CD4-positive, CD25-positive, alpha-beta regulatory T cell (primary cell): ENCODE results near the gene TMEM135. TPM values are rescaled to one million over a fixed set of nuclear protein-coding genes. Genes with fewer than 3 reads are reported as not detected.

Source experiments
- ATAC-seq, 2 donors: fragments of 150-1000 bp; cut with Tn5 transposase; one replicate each; pipeline ENCODE4 v1.10.0; 2021; ENCODE audit warnings: low read depth in 2 of 2, moderate number of reproducible peaks in 2 of 2, moderate library complexity in 1 of 2
- DNase-seq, 3 donors: peaks; one replicate each; pipeline versions ENCODE4 v3.0.0 to v3.0.0-alpha.2; 2012 to 2022; ENCODE audit warnings: mixed read lengths in 1 of 3
- H3K27ac ChIP-seq: one replicate; pipeline ENCODE4 v1.7.0; 2013; ENCODE audit warnings: mild to moderate bottlenecking, low read length; ENCODE audit not compliant: insufficient read depth, poor library complexity, severe bottlenecking
- H3K27me3 ChIP-seq: one replicate; pipeline ENCODE4 v1.7.0; 2013; ENCODE audit warnings: low read length; ENCODE audit not compliant: control insufficient read depth, insufficient read depth
- H3K36me3 ChIP-seq: one replicate; pipeline ENCODE4 v1.7.0; 2013; ENCODE audit warnings: mild to moderate bottlenecking, low read length, moderate library complexity; ENCODE audit not compliant: control insufficient read depth, insufficient read depth
- H3K4me1 ChIP-seq: 2 replicates; pipeline ENCODE4 v1.7.0; 2013; ENCODE audit warnings: mild to moderate bottlenecking, low read length; ENCODE audit not compliant: insufficient read depth, control insufficient read depth, poor library complexity, severe bottlenecking
- H3K4me3 ChIP-seq: one replicate; pipeline ENCODE4 v1.7.0; 2013; ENCODE audit warnings: low read depth, mild to moderate bottlenecking, low read length, moderate library complexity
- H3K9me3 ChIP-seq, 2 experiments: 1 replicate in 1 of 2; 2 replicates in 1 of 2; pipeline ENCODE4 v1.7.0; 2013; ENCODE audit warnings: low read length in 2 of 2, mild to moderate bottlenecking in 1 of 2, moderate library complexity in 1 of 2; ENCODE audit not compliant: control insufficient read depth in 2 of 2
- H3K27ac Mint-ChIP-seq, 3 donors: one replicate each; pipeline ENCODE4 v1.8.0; 2020 to 2022; ENCODE audit warnings: mild to moderate bottlenecking in 3 of 3, mixed read lengths in 3 of 3, moderate library complexity in 2 of 3
- H3K27me3 Mint-ChIP-seq: one replicate; pipeline ENCODE4 v1.8.0; 2022; ENCODE audit warnings: mild to moderate bottlenecking, mixed read lengths
- H3K36me3 Mint-ChIP-seq: one replicate; pipeline ENCODE4 v1.8.0; 2020; ENCODE audit warnings: mixed read lengths
- H3K4me1 Mint-ChIP-seq, 4 donors: one replicate each; pipeline ENCODE4 v1.8.0; 2020 to 2022; ENCODE audit warnings: mixed read lengths in 4 of 4, mild to moderate bottlenecking in 1 of 4
- H3K4me3 Mint-ChIP-seq, 4 donors: one replicate each; pipeline ENCODE4 v1.8.0; 2020 to 2022; ENCODE audit warnings: mild to moderate bottlenecking in 4 of 4, mixed read lengths in 4 of 4, moderate library complexity in 3 of 4
- H3K9me3 Mint-ChIP-seq, 7 donors: one replicate each; pipeline ENCODE4 v1.8.0; 2020 to 2022; ENCODE audit warnings: mixed read lengths in 7 of 7, mild to moderate bottlenecking in 3 of 7, moderate library complexity in 2 of 7
- polyA plus RNA-seq, 4 donors: library from polyadenylated mRNA; unstranded; fragments of 300-500 nt; fragmentation: Illumina TruSeq; gene quantifications; one replicate each; pipeline ENCODE4 v1.2.3, GENCODE V29; 2021
- total RNA-seq: library from RNA; stranded (reverse); gene quantifications from one replicate; pipeline ENCODE4 v1.2.3, GENCODE V29; 2022

Gene TMEM135
- total and polyA plus RNA-seq, 5 donors from 2014 or later: 6.3 to 13.5 (median 9.8) TPM

DNA sequence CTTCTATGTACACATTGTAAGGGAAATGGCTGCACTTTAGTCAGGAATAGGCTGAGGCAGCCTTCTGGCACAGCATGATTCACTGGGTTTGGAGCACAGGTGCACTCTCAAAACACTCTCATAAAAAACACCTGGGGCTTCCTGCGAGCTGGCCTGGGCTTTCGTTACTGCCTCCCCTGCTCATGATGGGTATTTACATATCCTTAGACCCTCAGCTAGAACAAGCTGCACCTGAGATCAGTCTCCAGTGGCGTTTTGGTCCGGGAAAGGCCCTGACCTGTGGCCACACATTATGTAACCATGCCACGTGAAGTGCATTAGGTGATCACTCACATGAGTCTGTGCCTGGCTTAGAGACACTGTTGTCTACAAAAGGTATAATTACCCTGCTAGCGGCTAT, 321.7 kb downstream of the TMEM135 start:
- Mint-ChIP-seq H3K27ac (no peak overlapping the region), H3K9me3 (no peaks in the 10 kb centered on the region), H3K27me3 (no peaks in the 10 kb centered on the region), H3K4me1 (no peaks in the 10 kb centered on the region), H3K4me3 (no peak overlapping the region), H3K36me3 (no peaks in the 10 kb centered on the region)
- ATAC-seq (no peak), DNase-seq (no peak)
- H3K4me1 ChIP-seq: no peaks in the 10 kb centered on the region
- no peaks in the 10 kb centered on the region for H3K27me3 ChIP-seq
- H3K4me3 ChIP-seq: no peak overlapping the region
- H3K36me3 ChIP-seq: no peaks in the 10 kb centered on the region
- no peak overlapping the region for H3K27ac ChIP-seq
- no peaks in the 10 kb centered on the region for H3K9me3 ChIP-seq

DNA sequence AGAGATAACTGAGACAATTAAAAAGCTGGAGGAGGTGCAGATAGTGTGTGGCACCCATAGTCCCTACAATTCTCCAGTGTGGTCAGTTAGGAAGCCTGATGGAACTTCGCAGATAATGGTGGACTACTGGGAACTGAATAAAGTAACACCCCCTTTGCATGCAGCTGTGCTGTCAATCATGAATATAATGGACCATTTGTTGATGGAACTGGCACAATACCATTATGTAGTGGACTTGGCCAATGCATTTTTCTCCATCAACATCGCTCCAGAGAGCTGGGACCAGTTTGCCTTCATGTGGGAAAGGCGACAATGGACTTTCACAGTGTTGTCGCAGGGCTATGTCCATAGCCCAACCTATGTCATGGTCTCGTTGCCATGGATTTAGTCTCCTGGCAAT, 324.2 kb downstream of the TMEM135 start:
- no peaks in the 10 kb centered on the region for H3K36me3 Mint-ChIP-seq
- H3K36me3 ChIP-seq: no peaks in the 10 kb centered on the region
- no peaks in the 10 kb centered on the region for H3K9me3 ChIP-seq
- no peak overlapping the region for H3K27ac Mint-ChIP-seq
- DNase-seq (no peak), ATAC-seq (no peak)
- no peaks in the 10 kb centered on the region for H3K27me3 Mint-ChIP-seq
- no peak overlapping the region for H3K4me3 Mint-ChIP-seq
- H3K27me3 ChIP-seq: no peaks in the 10 kb centered on the region
- no peak overlapping the region for H3K27ac ChIP-seq
- H3K9me3 Mint-ChIP-seq: no peaks in the 10 kb centered on the region
- no peaks in the 10 kb centered on the region for H3K4me1 ChIP-seq
- no peaks in the 10 kb centered on the region for H3K4me1 Mint-ChIP-seq
- H3K4me3 ChIP-seq: no peak overlapping the region

DNA sequence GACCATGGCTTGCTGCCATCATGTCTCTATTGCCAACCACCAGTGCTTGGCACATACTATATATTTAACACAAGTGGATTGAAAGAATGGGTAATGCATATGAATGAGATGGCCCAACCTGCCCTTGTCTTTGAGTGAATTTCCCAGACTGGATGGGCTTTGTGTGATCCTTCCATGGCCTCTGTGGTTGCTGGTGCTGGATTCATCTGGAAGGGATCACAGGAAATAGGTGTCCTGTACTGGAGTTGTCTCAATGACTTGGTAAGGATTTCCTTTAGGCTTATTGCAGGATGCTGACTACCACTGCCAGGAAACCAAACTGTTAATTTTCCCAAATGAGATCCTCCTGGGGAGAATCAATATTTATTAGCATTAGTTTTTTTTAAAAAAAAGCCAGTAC, 328.6 kb downstream of the TMEM135 start:
- peaks cover 2% of the 10 kb centered on the region for H3K27me3 ChIP-seq
- Mint-ChIP-seq H3K36me3 (no peaks in the 10 kb centered on the region), H3K9me3 (no peaks in the 10 kb centered on the region), H3K4me1 (no peaks in the 10 kb centered on the region), H3K27ac (no peak overlapping the region), H3K4me3 (no peak overlapping the region), H3K27me3 (no peaks in the 10 kb centered on the region)
- no peaks in the 10 kb centered on the region for H3K9me3 ChIP-seq
- H3K4me1 ChIP-seq: no peaks in the 10 kb centered on the region
- H3K27ac ChIP-seq: no peak overlapping the region
- ATAC-seq (no peak), DNase-seq (no peak)
- H3K4me3 ChIP-seq: no peak overlapping the region
- H3K36me3 ChIP-seq: no peaks in the 10 kb centered on the region

DNA sequence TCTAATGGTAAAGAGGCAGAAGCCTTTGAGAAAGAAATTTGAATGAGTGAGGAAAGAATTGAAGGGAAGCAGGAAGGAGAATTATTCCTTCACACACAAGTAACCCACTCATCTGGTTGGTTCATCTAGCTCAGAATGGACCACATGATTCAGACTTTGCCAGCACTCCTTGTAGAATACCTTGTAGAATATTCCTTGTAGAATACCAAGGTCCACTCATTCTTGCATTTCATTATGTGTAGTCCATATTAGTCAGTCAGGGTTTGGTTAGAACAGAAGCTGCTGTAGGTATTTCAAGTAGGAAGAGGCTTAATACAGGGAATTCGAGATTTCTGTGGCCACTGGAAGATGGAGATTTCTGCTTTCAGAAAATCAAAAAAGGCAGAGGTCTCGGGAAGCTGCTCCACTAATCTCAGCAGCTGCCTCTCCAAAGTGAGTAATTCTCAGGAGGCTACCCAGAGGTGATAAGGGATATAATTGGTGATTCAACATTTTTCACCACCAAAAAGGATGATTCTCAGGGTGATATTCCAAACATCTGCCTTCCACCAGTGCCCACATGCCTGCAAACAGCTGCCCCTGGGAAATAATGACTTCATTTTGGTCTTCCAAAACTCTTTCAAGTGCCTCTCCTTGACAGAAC, 329.1 kb downstream of the TMEM135 start:
- Histone ChIP-seq H3K9me3 (no peaks in the 10 kb centered on the region), H3K4me1 (no peaks in the 10 kb centered on the region), H3K27me3 (peaks cover 2% of the 10 kb centered on the region), H3K27ac (no peak overlapping the region), H3K4me3 (no peak overlapping the region), H3K36me3 (no peaks in the 10 kb centered on the region)
- H3K4me1 Mint-ChIP-seq: no peaks in the 10 kb centered on the region
- H3K27ac Mint-ChIP-seq: no peak overlapping the region
- ATAC-seq (no peak), DNase-seq (no peak)
- no peaks in the 10 kb centered on the region for H3K36me3 Mint-ChIP-seq
- no peaks in the 10 kb centered on the region for H3K9me3 Mint-ChIP-seq
- no peaks in the 10 kb centered on the region for H3K27me3 Mint-ChIP-seq
- no peak overlapping the region for H3K4me3 Mint-ChIP-seq

DNA sequence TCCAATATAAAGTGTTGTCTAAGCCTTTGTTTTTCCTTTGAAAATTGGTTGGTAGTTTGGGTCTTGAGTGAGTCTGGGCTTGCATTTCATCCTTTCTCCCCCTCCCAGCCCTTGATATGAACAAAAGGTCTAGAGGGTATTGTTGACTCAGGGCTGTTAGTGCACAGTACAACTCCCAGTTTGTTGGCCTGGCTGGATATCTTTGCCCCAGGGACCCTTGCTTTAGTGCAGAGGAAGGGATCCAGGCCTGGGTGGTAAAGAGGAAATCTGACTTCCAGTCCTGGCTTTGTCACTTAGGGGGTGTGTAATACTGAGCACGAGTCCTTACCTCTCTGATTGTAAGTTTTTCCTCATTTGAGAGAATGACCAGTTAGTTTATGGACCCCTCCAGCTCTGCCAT, 330.4 kb downstream of the TMEM135 start:
- H3K4me1 ChIP-seq: no peaks in the 10 kb centered on the region
- H3K27me3 ChIP-seq: peaks cover 2% of the 10 kb centered on the region
- Mint-ChIP-seq H3K4me3 (no peak overlapping the region), H3K9me3 (no peaks in the 10 kb centered on the region), H3K27ac (no peak overlapping the region), H3K36me3 (no peaks in the 10 kb centered on the region), H3K27me3 (no peaks in the 10 kb centered on the region), H3K4me1 (no peaks in the 10 kb centered on the region)
- no peaks in the 10 kb centered on the region for H3K36me3 ChIP-seq
- no peak for DNase-seq
- H3K4me3 ChIP-seq: no peak overlapping the region
- H3K9me3 ChIP-seq: no peaks in the 10 kb centered on the region
- no peak overlapping the region for H3K27ac ChIP-seq
- ATAC-seq: no peak

DNA sequence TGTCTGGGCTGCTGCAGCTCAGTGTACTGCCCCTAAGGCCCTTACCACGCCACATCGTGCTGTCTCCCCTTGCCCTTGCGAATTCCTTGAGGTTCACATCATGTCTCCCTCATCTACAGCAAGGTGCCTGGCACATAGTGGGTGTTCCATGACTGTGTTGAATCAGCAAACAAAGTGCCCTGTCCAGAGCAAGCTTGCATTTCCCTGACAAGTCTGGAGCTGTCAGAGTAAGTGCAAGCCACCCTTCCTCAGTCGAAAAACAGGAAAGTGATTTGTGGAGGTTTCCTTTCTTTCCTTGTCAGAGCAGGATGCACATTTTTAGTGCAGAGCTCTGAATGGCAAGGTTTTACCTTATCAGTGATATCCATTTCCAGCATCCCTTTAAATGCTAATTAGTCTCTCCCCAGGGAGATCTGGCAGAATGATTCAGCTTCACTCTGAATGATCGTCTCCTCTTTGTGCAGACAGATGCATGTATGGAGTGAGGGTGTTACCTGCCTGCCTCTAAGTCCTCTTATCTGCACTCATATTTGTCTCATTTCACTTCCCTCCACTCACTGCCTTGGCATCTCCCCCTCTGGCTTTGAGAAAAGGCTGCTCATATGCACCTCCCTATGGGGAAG, 331.2 kb downstream of the TMEM135 start:
- no peak for ATAC-seq
- Mint-ChIP-seq H3K4me3 (no peak overlapping the region), H3K27ac (no peak overlapping the region)

DNA sequence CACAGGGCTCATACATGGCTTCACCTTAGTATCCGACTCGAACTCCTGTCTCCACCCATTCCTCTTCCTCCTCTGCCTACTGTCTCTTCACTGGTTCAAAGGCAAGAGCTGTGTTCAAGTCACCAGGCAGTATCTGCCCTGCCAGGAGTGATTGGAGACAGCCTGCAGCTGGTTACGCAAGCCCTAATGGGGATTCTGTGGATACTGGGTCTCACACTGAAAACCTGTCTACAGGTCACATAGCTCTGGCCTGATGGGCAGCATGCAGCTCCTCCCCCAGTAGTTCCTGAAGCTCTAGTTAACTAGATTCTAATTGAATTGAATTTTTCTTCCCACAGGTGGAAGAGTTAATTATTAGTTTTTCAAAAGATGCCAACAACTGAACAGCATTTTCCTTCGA, 332.2 kb downstream of the TMEM135 start:
- no peaks in the 10 kb centered on the region for H3K9me3 ChIP-seq
- no peaks in the 10 kb centered on the region for H3K36me3 ChIP-seq
- H3K4me3 ChIP-seq: no peak overlapping the region
- ATAC-seq: no peak
- Mint-ChIP-seq H3K4me3 (no peak overlapping the region), H3K27ac (no peak overlapping the region), H3K36me3 (no peaks in the 10 kb centered on the region), H3K27me3 (no peaks in the 10 kb centered on the region), H3K9me3 (no peaks in the 10 kb centered on the region), H3K4me1 (no peaks in the 10 kb centered on the region)
- peaks cover 2% of the 10 kb centered on the region for H3K27me3 ChIP-seq
- no peaks in the 10 kb centered on the region for H3K4me1 ChIP-seq
- DNase-seq: no peak
- no peak overlapping the region for H3K27ac ChIP-seq

More for the DNA sequence above, 331.2 kb downstream of the TMEM135 start:
- DNase-seq: no peak
- Mint-ChIP-seq H3K36me3 (no peaks in the 10 kb centered on the region), H3K9me3 (no peaks in the 10 kb centered on the region), H3K27me3 (no peaks in the 10 kb centered on the region), H3K4me1 (no peaks in the 10 kb centered on the region)
- Histone ChIP-seq H3K4me3 (no peak overlapping the region), H3K27me3 (peaks cover 2% of the 10 kb centered on the region), H3K36me3 (no peaks in the 10 kb centered on the region), H3K9me3 (no peaks in the 10 kb centered on the region), H3K4me1 (no peaks in the 10 kb centered on the region), H3K27ac (no peak overlapping the region)

DNA sequence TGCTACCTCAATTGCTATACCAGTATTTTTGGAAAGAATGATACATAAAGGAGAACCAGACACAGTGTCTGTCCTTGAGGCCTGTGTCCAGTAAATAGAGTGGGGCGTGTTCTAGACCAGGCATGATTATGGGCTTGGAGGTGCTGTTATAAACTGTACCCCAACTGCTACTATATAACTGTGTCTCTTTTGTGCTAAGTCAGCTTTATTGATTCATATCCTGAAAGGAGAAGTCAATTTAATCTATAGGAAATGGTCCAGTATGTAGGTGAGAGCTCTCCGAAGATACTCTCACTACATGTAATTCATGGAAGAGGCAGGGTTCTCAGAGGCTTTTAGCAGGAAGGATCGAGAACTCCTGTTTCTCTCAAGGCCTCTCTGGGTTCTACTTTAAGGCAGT, 334.3 kb downstream of the TMEM135 start:
- Histone ChIP-seq H3K27me3 (peaks cover 2% of the 10 kb centered on the region), H3K4me1 (no peaks in the 10 kb centered on the region), H3K36me3 (no peaks in the 10 kb centered on the region), H3K4me3 (no peak overlapping the region), H3K9me3 (no peaks in the 10 kb centered on the region), H3K27ac (no peak overlapping the region)
- Mint-ChIP-seq H3K27me3 (peaks cover 5% of the 10 kb centered on the region), H3K4me3 (no peak overlapping the region), H3K9me3 (no peaks in the 10 kb centered on the region), H3K36me3 (no peaks in the 10 kb centered on the region), H3K27ac (no peak overlapping the region), H3K4me1 (no peaks in the 10 kb centered on the region)
- ATAC-seq (no peak), DNase-seq (no peak)
